Measurements from ENCODE around the gene MANSC4. TPM values are rescaled to one million over a fixed set of nuclear protein-coding genes. Genes with fewer than 3 reads are reported as not detected.

The MANSC4 gene
- not detected for total RNA-seq
- polyA plus RNA-seq = not detected
- long read RNA-seq, donor 1 = 0 reads
- long read RNA-seq, donor 2 = 0 reads
- long read RNA-seq, donor 3 = 0 reads

DNA sequence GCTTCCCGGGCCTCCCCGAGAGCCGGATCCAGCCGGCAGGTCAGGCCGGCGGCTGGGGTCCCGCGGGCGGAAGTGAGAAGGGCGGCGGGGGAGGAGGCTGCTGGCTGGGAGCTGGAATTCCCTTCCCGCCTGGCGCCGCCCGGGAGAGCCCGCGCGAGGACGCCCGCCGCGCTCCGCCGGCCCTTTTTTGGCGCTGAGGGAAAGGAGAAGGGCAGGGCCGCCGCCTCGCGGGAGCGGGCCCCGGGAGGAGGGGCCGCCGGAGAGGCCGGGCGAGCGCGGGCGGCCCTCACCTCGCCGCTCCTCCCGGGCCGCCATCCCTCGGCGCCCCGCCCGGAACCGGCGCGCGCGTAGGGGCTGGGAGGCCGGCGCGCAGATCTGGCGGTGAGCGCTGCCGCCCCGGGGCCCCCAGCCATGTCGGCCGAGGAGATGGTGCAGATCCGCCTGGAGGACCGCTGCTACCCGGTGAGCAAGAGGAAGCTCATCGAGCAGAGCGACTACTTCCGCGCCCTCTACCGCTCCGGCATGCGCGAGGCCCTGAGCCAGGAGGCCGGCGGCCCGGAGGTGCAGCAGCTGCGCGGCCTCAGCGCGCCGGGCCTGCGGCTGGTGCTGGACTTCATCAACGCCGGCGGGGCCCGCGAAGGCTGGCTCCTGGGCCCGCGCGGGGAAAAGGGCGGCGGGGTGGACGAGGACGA, at the start of gene MANSC4, which contains the start of gene KLHL42:
Gene MANSC4 (minus strand): TSS at position 317 of the 692 bp plus-strand sequence. CDS start 8,960 bp downstream, outside the sequence.
Gene KLHL42 (plus strand): TSS at position 314 of the 692 bp plus-strand sequence. CDS start 98 bp downstream, at position 412.
- intact Hi-C loops (cut with DNase I) = loop anchor here in 2 of 10 donors (5.0 to 10.0 kb wide), 2 partner anchors 55 to 68 kb away; partner anchors contain the start of gene MRPS35 (in 1 of the 2)
- Histone ChIP-seq H3K9me3 (no peaks in the 10 kb centered on the region), H3K4me3 (peak within 1 kb of the TSS; percentile 72 to 94 (median 84)), H3K36me3 (peaks cover 0 to 10% (median 0%) of the 10 kb centered on the region in 9 donors), H3K4me1 (peaks cover 0 to 35% (median 21%) of the 10 kb centered on the region in 12 donors), H3K27ac (peak within 1 kb of the TSS; percentile 75 to 93 (median 88)), H3K27me3 (no peaks in the 10 kb centered on the region)
- TF ChIP-seq, protein P1, sequence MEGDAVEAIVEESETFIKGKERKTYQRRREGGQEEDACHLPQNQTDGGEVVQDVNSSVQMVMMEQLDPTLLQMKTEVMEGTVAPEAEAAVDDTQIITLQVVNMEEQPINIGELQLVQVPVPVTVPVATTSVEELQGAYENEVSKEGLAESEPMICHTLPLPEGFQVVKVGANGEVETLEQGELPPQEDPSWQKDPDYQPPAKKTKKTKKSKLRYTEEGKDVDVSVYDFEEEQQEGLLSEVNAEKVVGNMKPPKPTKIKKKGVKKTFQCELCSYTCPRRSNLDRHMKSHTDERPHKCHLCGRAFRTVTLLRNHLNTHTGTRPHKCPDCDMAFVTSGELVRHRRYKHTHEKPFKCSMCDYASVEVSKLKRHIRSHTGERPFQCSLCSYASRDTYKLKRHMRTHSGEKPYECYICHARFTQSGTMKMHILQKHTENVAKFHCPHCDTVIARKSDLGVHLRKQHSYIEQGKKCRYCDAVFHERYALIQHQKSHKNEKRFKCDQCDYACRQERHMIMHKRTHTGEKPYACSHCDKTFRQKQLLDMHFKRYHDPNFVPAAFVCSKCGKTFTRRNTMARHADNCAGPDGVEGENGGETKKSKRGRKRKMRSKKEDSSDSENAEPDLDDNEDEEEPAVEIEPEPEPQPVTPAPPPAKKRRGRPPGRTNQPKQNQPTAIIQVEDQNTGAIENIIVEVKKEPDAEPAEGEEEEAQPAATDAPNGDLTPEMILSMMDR (IDR thresholded peaks at IDR 0.05) = peak in 3 of 12 donors; percentile 8 to 21 (median 21)
- TF ChIP-seq POLR2A (IDR thresholded peaks at IDR 0.05) = peak in 1 of 2 donors; percentile 30
- WGBS, 4 donors = 0% methylated on average over 16 to 92 of the region's 92 CpGs
- ATAC-seq = peak; percentile 70 to 96 (median 91)
- DNase-seq = peak; percentile 79 to 89 (median 84)

DNA sequence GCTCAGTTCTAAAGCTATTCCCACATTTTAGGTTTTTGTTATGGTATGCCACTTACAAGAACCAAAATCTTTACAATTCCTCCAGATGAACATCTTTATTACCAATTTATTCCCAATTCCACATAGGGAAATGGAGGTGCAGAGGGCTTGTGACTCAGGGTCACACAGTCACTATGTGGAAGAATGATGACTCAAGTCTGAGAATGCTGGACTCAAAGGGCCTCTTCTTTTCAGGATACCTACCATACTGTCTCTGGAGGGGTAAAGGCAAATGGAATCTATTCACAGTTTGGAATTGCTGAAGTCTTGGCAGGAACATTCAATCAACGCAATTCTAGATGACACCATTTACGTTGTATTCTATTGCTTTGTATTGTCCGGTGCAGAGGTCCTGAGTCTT, 48.2 kb upstream of the MANSC4 start:
- Histone ChIP-seq H3K36me3 (no peaks in the 10 kb centered on the region), H3K27ac (no peak overlapping the region), H3K9me3 (no peaks in the 10 kb centered on the region), H3K4me3 (no peak overlapping the region), H3K27me3 (no peaks in the 10 kb centered on the region), H3K4me1 (no peaks in the 10 kb centered on the region)
- WGBS, 4 donors = 92 to 99% (median 94%) methylated on average over 3 of the region's 3 CpGs
- no peak for TF ChIP-seq POLR2A (IDR thresholded peaks at IDR 0.05)
- TF ChIP-seq, protein P1 (IDR thresholded peaks at IDR 0.05) = no peak
- no peak for ATAC-seq
- DNase-seq = no peak
- intact Hi-C loops (cut with DNase I) = loop anchor here in 5 of 10 donors (10.0 kb wide), 3 partner anchors 83 to 117 kb away; no protein-coding TSS in a partner anchor

DNA sequence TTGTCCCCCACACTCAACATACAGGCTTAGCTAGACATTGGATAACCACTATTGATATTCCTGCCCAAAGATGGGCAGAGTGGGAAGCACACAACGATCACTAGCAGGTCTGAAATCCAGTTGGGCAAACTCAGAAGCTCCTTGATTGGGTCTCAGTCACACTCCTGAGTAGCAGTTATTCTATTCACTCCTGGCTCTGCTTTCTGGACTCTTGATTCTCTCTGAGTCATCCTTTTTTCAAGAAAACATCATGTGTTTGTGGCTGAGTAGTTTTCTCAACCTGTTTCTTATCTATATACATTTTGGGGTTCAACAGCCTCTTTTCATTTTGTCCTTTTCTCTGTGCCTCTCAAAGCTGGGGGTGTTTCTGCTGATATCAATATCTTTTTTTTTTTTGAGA, 46.0 kb upstream of the MANSC4 start:
- ATAC-seq (no peak), DNase-seq (no peak)
- H3K27ac ChIP-seq = no peak overlapping the region
- no peaks in the 10 kb centered on the region for H3K9me3 ChIP-seq
- TF ChIP-seq, protein P1 (IDR thresholded peaks at IDR 0.05) = no peak
- TF ChIP-seq POLR2A (IDR thresholded peaks at IDR 0.05) = no peak
- no peaks in the 10 kb centered on the region for H3K36me3 ChIP-seq
- peaks cover 0 to 4% (median 0%) of the 10 kb centered on the region in 9 donors for H3K27me3 ChIP-seq
- peaks cover 0 to 8% (median 0%) of the 10 kb centered on the region in 12 donors for H3K4me1 ChIP-seq
- intact Hi-C loops (cut with DNase I) = loop anchor here in 5 of 10 donors (10.0 kb wide), 3 partner anchors 81 to 119 kb away; no protein-coding TSS in a partner anchor
- no peak overlapping the region for H3K4me3 ChIP-seq
- WGBS, 4 donors = 83 to 92% (median 84%) methylated on average over 1 of the region's 1 CpG

All from heart left ventricle (tissue), 16 donors.